Suprapubic skin (tissue), 4 donors: ENCODE data around the gene KCTD5. TPM values are rescaled to one million over a fixed set of nuclear protein-coding genes. Genes with fewer than 3 reads are reported as not detected.
"Not testable (repeated sequence)": the region's sequence is repeated elsewhere in the genome, so short reads cannot be mapped to it uniquely, and the experiment has no call there.

Experiments used
- DNase-seq, 2 donors: peaks; one replicate each; pipeline ENCODE4 v3.0.0-alpha.2; 2019; ENCODE audit warnings: low spot score in 2 of 2
- H3K27ac ChIP-seq: fragments of 200-600 bp; sonication (generic); one replicate; pipeline ENCODE4 v1.5.1; 2019
- H3K27me3 ChIP-seq: fragments of 200-600 bp; sonication (generic); one replicate; pipeline ENCODE4 v1.5.1; 2019
- H3K36me3 ChIP-seq: fragments of 200-600 bp; sonication (generic); one replicate; pipeline ENCODE4 v1.5.1; 2019
- H3K4me1 ChIP-seq: fragments of 200-600 bp; sonication (generic); one replicate; pipeline ENCODE4 v1.5.1; 2019
- H3K4me3 ChIP-seq: fragments of 200-600 bp; sonication (generic); one replicate; pipeline ENCODE4 v1.5.1; 2019; ENCODE audit warnings: mild to moderate bottlenecking
- H3K9me3 ChIP-seq: fragments of 200-600 bp; sonication (generic); one replicate; pipeline ENCODE4 v1.5.1; 2019
- EP300 ChIP-seq: sonication (generic); formaldehyde crosslinking; IDR thresholded peaks from one replicate; pipeline ENCODE4 v1.6.1; 2017; ENCODE audit warnings: antibody characterized with exemption
- POLR2A ChIP-seq, 2 donors: fragments of 450-650 bp; IDR thresholded peaks; one replicate each; pipeline ENCODE4 v1.6.1; 2017; ENCODE audit warnings: antibody characterized with exemption in 2 of 2, mild to moderate bottlenecking in 2 of 2, moderate library complexity in 2 of 2
- POLR2AphosphoS5 ChIP-seq, 3 donors: sonication (generic); formaldehyde crosslinking; IDR thresholded peaks; one replicate each; pipeline ENCODE4 v1.6.1; 2017; ENCODE audit warnings: antibody characterized with exemption in 3 of 3
- WGBS: methylation state at CpG from one replicate; pipeline ENCODE4 v1.1.5; 2018; 5-methylcytosine and 5-hydroxymethylcytosine counted together
- total RNA-seq, 4 donors: library from RNA; depleted of rRNA; stranded (reverse); fragments of >200 nt; gene quantifications; one replicate each; pipeline ENCODE4 v1.1.0, GENCODE V29; 2016
- TF ChIP-seq, protein P1 (sequence below), 2 donors: fragments of 200-600 bp in 1 of 2; fragments of 450-650 bp in 1 of 2; sonication (generic) in 1 of 2; IDR thresholded peaks; one replicate each; pipeline ENCODE4 v1.5.1; 2016 to 2019; ENCODE audit warnings: antibody characterized with exemption in 2 of 2, mild to moderate bottlenecking in 1 of 2, moderate library complexity in 1 of 2

The KCTD5 gene
- total RNA-seq, 4 donors from 2014 or later, result 46.3 to 84.4 (median 53.0) TPM

DNA sequence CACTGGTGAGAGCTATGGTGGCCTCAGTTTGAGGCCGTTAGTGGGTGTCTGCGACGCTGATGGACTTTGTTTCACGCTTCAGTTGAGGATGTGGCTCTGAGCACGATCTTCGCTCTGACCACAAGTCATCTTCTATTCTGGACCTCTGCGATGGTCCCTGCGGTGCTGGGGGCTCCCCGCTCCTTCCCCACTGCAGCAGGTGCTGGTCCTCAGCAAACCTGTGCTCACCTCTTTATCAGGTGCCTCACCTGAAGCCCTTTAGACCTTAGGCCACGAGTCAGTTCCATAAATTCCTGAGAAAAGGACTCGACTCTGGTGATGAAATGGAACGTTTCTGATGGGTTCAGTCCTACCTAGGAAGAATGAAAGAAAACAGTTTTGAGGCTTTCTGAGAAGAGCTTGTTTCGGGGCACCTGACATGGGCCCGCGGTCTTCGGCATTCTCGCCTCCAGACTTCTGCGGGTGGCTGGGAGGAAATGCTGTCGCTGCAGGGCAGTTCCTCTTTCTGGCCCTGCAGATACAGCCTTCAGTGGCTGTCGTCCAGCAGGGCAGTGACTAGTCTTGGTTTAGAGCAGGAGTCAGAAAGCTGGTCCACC lies 4.7 kb downstream of the KCTD5 start:
- Histone ChIP-seq H3K4me3 (no peak overlapping the region), H3K27ac (no peak overlapping the region), H3K4me1 (peaks cover 29% of the 10 kb centered on the region), H3K36me3 (peaks cover 12% of the 10 kb centered on the region), H3K9me3 (no peaks in the 10 kb centered on the region), H3K27me3 (no peaks in the 10 kb centered on the region)
- TF ChIP-seq POLR2AphosphoS5 (IDR thresholded peaks at IDR 0.05) (no peak), EP300 (no peak), POLR2A (IDR thresholded peaks at IDR 0.05) (no peak)
- TF ChIP-seq, protein P1, sequence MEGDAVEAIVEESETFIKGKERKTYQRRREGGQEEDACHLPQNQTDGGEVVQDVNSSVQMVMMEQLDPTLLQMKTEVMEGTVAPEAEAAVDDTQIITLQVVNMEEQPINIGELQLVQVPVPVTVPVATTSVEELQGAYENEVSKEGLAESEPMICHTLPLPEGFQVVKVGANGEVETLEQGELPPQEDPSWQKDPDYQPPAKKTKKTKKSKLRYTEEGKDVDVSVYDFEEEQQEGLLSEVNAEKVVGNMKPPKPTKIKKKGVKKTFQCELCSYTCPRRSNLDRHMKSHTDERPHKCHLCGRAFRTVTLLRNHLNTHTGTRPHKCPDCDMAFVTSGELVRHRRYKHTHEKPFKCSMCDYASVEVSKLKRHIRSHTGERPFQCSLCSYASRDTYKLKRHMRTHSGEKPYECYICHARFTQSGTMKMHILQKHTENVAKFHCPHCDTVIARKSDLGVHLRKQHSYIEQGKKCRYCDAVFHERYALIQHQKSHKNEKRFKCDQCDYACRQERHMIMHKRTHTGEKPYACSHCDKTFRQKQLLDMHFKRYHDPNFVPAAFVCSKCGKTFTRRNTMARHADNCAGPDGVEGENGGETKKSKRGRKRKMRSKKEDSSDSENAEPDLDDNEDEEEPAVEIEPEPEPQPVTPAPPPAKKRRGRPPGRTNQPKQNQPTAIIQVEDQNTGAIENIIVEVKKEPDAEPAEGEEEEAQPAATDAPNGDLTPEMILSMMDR (IDR thresholded peaks at IDR 0.05), result no peak
- WGBS, result 59% methylated on average over 12 of the region's 20 CpGs
- peak in 1 of 2 donors; percentile 77 for DNase-seq

DNA sequence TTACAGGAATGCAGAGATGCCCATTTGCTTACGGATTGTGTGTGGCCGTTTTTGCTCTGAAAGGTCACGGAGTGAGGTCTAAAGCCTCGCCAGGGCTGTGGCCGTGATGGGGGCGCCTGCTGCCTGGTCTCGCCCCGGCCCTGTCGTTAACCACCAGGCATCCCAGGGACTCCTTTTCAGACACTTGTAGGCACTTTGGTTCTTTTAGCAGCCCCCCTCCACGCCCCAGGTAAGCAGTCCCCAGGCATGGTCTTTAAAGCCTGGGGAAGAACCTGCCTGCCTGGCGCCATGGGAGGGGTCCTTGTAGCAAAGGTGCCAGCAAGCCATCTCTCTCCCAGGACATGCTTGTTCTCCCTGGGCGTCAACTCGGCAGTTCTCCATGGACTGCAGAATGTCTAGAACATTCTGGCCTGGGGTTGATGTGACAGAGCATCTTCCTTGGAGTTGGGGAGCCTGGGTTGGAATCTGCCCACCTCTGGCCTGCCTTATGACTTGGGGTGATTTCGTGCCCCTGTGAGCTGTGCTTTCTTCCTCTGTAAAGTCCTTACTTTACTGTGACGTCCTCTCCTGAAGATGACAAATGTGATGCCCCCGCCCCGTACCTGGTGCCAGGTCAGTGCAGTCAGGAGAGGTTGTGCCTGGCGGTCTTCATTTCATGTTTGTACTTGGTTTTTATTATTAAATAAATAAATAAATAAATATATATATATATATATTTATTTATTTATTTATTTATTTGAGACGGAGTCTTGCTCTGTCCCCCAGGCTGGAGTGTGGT lies 5.4 kb downstream of the KCTD5 start:
- Histone ChIP-seq H3K27me3 (no peaks in the 10 kb centered on the region), H3K9me3 (no peaks in the 10 kb centered on the region), H3K27ac (no peak overlapping the region), H3K36me3 (peaks cover 13% of the 10 kb centered on the region), H3K4me1 (peaks cover 29% of the 10 kb centered on the region), H3K4me3 (no peak overlapping the region)
- TF ChIP-seq, protein P1 (IDR thresholded peaks at IDR 0.05), result no peak
- no peak for TF ChIP-seq EP300
- no peak for TF ChIP-seq POLR2A (IDR thresholded peaks at IDR 0.05)
- no peak for TF ChIP-seq POLR2AphosphoS5 (IDR thresholded peaks at IDR 0.05)
- peak in 1 of 2 donors; percentile 68 for DNase-seq
- WGBS, result 91% methylated on average over 11 of the region's 19 CpGs

DNA sequence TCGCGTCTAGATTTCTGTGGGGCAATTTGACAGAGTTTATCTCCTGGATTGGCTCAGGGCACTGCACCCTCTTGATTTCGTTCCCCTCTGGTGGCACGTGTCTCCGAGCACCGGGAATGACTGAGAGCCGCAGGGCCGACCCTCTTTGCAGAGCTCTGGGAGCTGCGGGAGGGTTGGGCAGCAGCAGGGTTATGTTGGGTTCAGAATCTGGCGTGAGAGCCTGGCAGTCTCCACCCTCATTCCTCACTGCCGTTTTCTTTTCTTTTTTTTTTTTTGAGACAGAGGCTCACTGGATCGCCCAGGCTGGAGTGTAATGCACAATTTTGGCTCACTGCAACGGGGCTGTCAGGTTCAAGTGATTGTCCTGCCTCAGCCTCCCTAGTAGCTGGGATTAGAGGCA lies 7.1 kb downstream of the KCTD5 start:
- 71% methylated on average over 8 of the region's 13 CpGs for WGBS
- H3K9me3 ChIP-seq, H3K27ac ChIP-seq, DNase-seq, H3K27me3 ChIP-seq, H3K4me3 ChIP-seq: not testable (repeated sequence)
- peaks cover 13% of the 10 kb centered on the region for H3K36me3 ChIP-seq
- H3K4me1 ChIP-seq, result peaks cover 22% of the 10 kb centered on the region

DNA sequence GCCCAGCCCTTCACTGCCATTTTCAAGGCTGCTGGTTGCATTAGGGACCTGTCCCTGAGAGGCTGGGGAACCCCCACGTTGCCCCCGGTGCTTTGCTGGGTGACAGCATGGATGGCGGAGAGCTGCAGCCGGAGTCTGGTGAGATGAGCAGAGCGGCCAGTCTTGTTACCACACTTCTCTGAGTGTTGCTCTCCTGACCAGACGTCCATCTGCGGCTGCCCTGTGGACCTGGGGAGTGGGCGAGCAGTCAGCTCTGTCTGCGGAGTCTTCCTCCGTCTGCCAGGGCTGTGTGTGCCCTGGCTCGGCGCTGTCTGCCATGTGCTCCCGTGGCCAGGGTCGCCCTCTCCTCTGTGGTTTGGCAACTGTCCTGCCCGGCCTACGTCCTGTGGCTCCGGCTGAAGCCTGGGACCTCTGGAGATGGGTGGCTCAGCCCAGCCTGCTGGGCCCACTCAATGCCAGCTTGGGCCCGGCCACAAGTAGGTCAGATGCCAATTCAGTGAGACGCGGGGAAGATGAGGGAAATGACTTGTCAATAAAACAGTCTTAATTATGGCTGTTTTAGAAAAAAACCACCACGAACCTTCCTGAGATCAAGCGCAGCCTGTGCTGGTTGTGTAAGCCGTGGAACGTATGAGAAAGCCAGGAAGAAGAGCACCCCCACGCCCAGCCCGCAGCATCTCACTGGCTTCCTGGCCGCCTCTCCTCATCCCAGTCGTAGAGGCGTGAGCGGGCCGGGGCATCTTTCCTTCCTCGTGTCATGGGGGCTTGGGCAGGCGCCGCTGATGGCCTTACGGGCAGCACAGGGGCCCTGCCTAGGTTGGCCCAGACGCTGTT lies 7.9 kb downstream of the KCTD5 start:
- 79% methylated on average over 27 of the region's 36 CpGs for WGBS
- H3K27ac ChIP-seq, result no peak overlapping the region
- H3K4me1 ChIP-seq, result peaks cover 19% of the 10 kb centered on the region
- peak in 1 of 2 donors; percentile 74 for DNase-seq
- no peak for TF ChIP-seq POLR2AphosphoS5 (IDR thresholded peaks at IDR 0.05)
- TF ChIP-seq POLR2A (IDR thresholded peaks at IDR 0.05), result no peak
- TF ChIP-seq, protein P1 (IDR thresholded peaks at IDR 0.05), result no peak
- no peak for TF ChIP-seq EP300
- H3K9me3 ChIP-seq, result no peaks in the 10 kb centered on the region
- H3K27me3 ChIP-seq, result no peaks in the 10 kb centered on the region
- H3K36me3 ChIP-seq, result peaks cover 13% of the 10 kb centered on the region
- no peak overlapping the region for H3K4me3 ChIP-seq

DNA sequence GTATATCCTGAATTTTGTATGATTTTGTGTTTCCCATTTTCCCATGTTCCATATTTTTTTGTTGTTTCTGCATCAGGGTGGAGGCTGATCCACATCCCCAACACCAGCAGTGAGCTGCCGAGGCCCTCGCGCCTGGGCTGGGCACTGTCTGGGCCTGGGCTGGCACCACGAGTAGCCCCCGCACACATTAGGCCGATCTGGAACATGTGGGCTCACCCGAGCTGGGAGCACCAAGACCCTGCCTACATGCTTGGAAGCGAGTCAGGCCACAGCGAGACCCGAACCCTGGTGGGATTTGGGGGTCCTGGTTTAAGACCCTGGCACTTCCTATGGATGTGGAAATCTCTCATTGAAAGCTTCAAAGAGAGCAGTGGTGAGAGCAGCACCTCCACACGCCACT lies 8.5 kb downstream of the KCTD5 start:
- no peak overlapping the region for H3K4me3 ChIP-seq
- TF ChIP-seq EP300 (no peak), POLR2AphosphoS5 (IDR thresholded peaks at IDR 0.05) (no peak), POLR2A (IDR thresholded peaks at IDR 0.05) (no peak)
- TF ChIP-seq, protein P1 (IDR thresholded peaks at IDR 0.05), result no peak
- H3K36me3 ChIP-seq, result peaks cover 13% of the 10 kb centered on the region
- peaks cover 19% of the 10 kb centered on the region for H3K4me1 ChIP-seq
- no peak overlapping the region for H3K27ac ChIP-seq
- H3K9me3 ChIP-seq, result no peaks in the 10 kb centered on the region
- WGBS, result 94% methylated on average over 10 of the region's 11 CpGs
- no peaks in the 10 kb centered on the region for H3K27me3 ChIP-seq
- no peak for DNase-seq
